H9 (cell line): Measurements from ENCODE around the gene IPO11. TPM values are rescaled to one million over a fixed set of nuclear protein-coding genes. Genes with fewer than 3 reads are reported as not detected.

Experiments
- DNase-seq: peaks from one replicate; pipeline ENCODE4 v3.0.0-alpha.2; 2017
- H2AFZ ChIP-seq: one replicate; pipeline ENCODE4 v1.6.1; 2013; ENCODE audit warnings: mild to moderate bottlenecking, low read length, control low read depth, moderate library complexity
- H2AK5ac ChIP-seq: 2 replicates; pipeline ENCODE4 v1.6.1; 2013; ENCODE audit warnings: low read length, control low read depth, mixed read lengths; ENCODE audit not compliant: insufficient read length
- H2BK120ac ChIP-seq: one replicate; pipeline ENCODE4 v1.6.1; 2013; ENCODE audit warnings: low read depth, mild to moderate bottlenecking, low read length, control low read depth, inconsistent platforms; ENCODE audit not compliant: poor library complexity, severe bottlenecking
- H2BK12ac ChIP-seq: 2 replicates; pipeline ENCODE4 v1.6.1; 2013; ENCODE audit warnings: low read length, control low read depth, mixed read lengths, low read depth; ENCODE audit not compliant: insufficient read length
- H2BK15ac ChIP-seq: 2 replicates; pipeline ENCODE4 v1.6.1; 2013; ENCODE audit warnings: low read depth, low read length, control low read depth
- H2BK20ac ChIP-seq: one replicate; pipeline ENCODE4 v1.6.1; 2013; ENCODE audit warnings: low read depth, mild to moderate bottlenecking, low read length, control low read depth, inconsistent platforms; ENCODE audit not compliant: poor library complexity, severe bottlenecking
- H2BK5ac ChIP-seq: 2 replicates; pipeline ENCODE4 v1.6.1; 2013; ENCODE audit warnings: low read length, control low read depth, mixed read lengths; ENCODE audit not compliant: insufficient read length
- H3K14ac ChIP-seq: 2 replicates; pipeline ENCODE4 v1.6.1; 2013; ENCODE audit warnings: low read length, control low read depth; ENCODE audit not compliant: insufficient read depth
- H3K18ac ChIP-seq: 2 replicates; pipeline ENCODE4 v1.6.1; 2013; ENCODE audit warnings: low read depth, mild to moderate bottlenecking, mixed read lengths, low read length, control low read depth; ENCODE audit not compliant: insufficient read length
- H3K23ac ChIP-seq: 2 replicates; pipeline ENCODE4 v1.6.1; 2013; ENCODE audit warnings: low read length, control low read depth, mixed read lengths, low read depth; ENCODE audit not compliant: insufficient read length
- H3K23me2 ChIP-seq: 2 replicates; pipeline ENCODE4 v1.6.1; 2013; ENCODE audit warnings: low read depth, mild to moderate bottlenecking, mixed read lengths, low read length, control low read depth; ENCODE audit not compliant: insufficient read length, poor library complexity, severe bottlenecking
- H3K27ac ChIP-seq: 2 replicates; pipeline ENCODE4 v1.5.1; 2013; ENCODE audit warnings: low read length, control low read depth, mixed read lengths, low read depth; ENCODE audit not compliant: insufficient read length
- H3K27me3 ChIP-seq: 2 replicates; pipeline ENCODE4 v1.6.1; 2013; ENCODE audit warnings: low read length, control low read depth, inconsistent platforms; ENCODE audit not compliant: insufficient read depth
- H3K4ac ChIP-seq: 2 replicates; pipeline ENCODE4 v1.6.1; 2013; ENCODE audit warnings: low read depth, mild to moderate bottlenecking, control low read depth, inconsistent platforms, low read length, moderate library complexity
- H3K4me1 ChIP-seq: 2 replicates; pipeline ENCODE4 v1.6.1; 2013; ENCODE audit warnings: low read length, control low read depth, inconsistent platforms; ENCODE audit not compliant: insufficient read depth
- H3K4me2 ChIP-seq: 2 replicates; pipeline ENCODE4 v1.6.1; 2013; ENCODE audit warnings: low read length, control low read depth, mixed read lengths; ENCODE audit not compliant: insufficient read length, insufficient read depth
- H3K56ac ChIP-seq: 2 replicates; pipeline ENCODE4 v1.6.1; 2013; ENCODE audit warnings: low read depth, mild to moderate bottlenecking, mixed read lengths, low read length, control low read depth; ENCODE audit not compliant: insufficient read length
- H3K79me1 ChIP-seq: 2 replicates; pipeline ENCODE4 v1.6.1; 2013; ENCODE audit warnings: low read depth, mild to moderate bottlenecking, moderate library complexity, low read length, control low read depth, inconsistent platforms; ENCODE audit not compliant: insufficient read depth, poor library complexity, severe bottlenecking
- H3K79me2 ChIP-seq: 2 replicates; pipeline ENCODE4 v1.6.1; 2013; ENCODE audit warnings: low read length, control low read depth, inconsistent platforms; ENCODE audit not compliant: insufficient read depth
- H3K9ac ChIP-seq: 2 replicates; pipeline ENCODE4 v1.6.1; 2013; ENCODE audit warnings: low read length, control low read depth, mixed read lengths; ENCODE audit not compliant: insufficient read length; ENCODE audit errors: extremely low read depth
- H3K9me3 ChIP-seq: one replicate; pipeline ENCODE4 v1.6.1; 2013; ENCODE audit warnings: low read depth, low read length, inconsistent platforms; ENCODE audit not compliant: control insufficient read depth
- H3T11ph ChIP-seq: one replicate; pipeline ENCODE4 v1.6.1; 2013; ENCODE audit warnings: mild to moderate bottlenecking, low read length, control low read depth, inconsistent platforms
- H4K20me1 ChIP-seq: one replicate; pipeline ENCODE4 v1.6.1; 2013; ENCODE audit not compliant: control insufficient read depth, insufficient read length, insufficient read depth
- H4K5ac ChIP-seq: 2 replicates; pipeline ENCODE4 v1.6.1; 2013; ENCODE audit warnings: low read depth, mild to moderate bottlenecking, mixed read lengths, low read length, control low read depth; ENCODE audit not compliant: insufficient read length
- H4K8ac ChIP-seq: replicated peaks from 2 replicates; pipeline ENCODE4 v1.6.1; 2013; ENCODE audit warnings: low read length, control low read depth, mixed read lengths, low read depth; ENCODE audit not compliant: insufficient read length
- H4K91ac ChIP-seq: 2 replicates; pipeline ENCODE4 v1.6.1; 2013; ENCODE audit warnings: low read depth, mild to moderate bottlenecking, moderate library complexity, mixed read lengths, low read length, control low read depth; ENCODE audit not compliant: insufficient read length
- H3K27ac Mint-ChIP-seq, 3 experiments: 2 replicates in 2 of 3; 3 replicates in 1 of 3; pipeline ENCODE4 v1.8.0; 2020 to 2021; ENCODE audit warnings: mixed read lengths in 3 of 3, mild to moderate bottlenecking in 1 of 3, moderate library complexity in 1 of 3
- H3K27me3 Mint-ChIP-seq: 2 replicates; pipeline ENCODE4 v1.8.0; 2021; ENCODE audit warnings: low read depth, mild to moderate bottlenecking, moderate library complexity, mixed read lengths
- H3K36me3 Mint-ChIP-seq, 3 experiments: 2 replicates in 2 of 3; 3 replicates in 1 of 3; pipeline ENCODE4 v1.8.0; 2020 to 2021; ENCODE audit warnings: low read depth in 3 of 3, mixed read lengths in 3 of 3; ENCODE audit not compliant: insufficient read depth in 1 of 3
- H3K4me1 Mint-ChIP-seq, 2 experiments: 2 replicates each; pipeline ENCODE4 v1.8.0; 2020; ENCODE audit warnings: mixed read lengths in 2 of 2
- H3K4me3 Mint-ChIP-seq, 2 experiments: 2 replicates in 1 of 2; 3 replicates in 1 of 2; pipeline ENCODE4 v1.8.0; 2020 to 2021; ENCODE audit warnings: mild to moderate bottlenecking in 2 of 2, mixed read lengths in 2 of 2, moderate library complexity in 1 of 2
- H3K9me3 Mint-ChIP-seq, 2 experiments: 2 replicates in 1 of 2; 3 replicates in 1 of 2; pipeline ENCODE4 v1.8.0; 2020; ENCODE audit warnings: mild to moderate bottlenecking in 2 of 2, mixed read lengths in 2 of 2, moderate library complexity in 1 of 2
- WGBS: extraction: QIAGEN DNeasy Blood & Tissue Kit; methylation state at CpG from one replicate; pipeline ENCODE4 v1.1.7; 2013; ENCODE audit warnings: missing lambda C conversion rate, low lambda C conversion rate, mixed read lengths; ENCODE audit not compliant: insufficient read length; ENCODE audit errors: extremely low coverage; 5-methylcytosine and 5-hydroxymethylcytosine counted together
- total RNA-seq: library from RNA; stranded (reverse); gene quantifications from 2 replicates; pipeline ENCODE4 v1.2.1, GENCODE V29; 2021
- TF ChIP-seq, protein P1 (sequence below): fragments of 200-600 bp; sonication (generic); conservative IDR thresholded peaks from 3 replicates; pipeline ENCODE4 v1.8.0; 2021; ENCODE audit warnings: antibody characterized with exemption, mild to moderate bottlenecking

Gene IPO11
- total RNA-seq, 1 experiment from 2014 or later, result 63.0 TPM

DNA sequence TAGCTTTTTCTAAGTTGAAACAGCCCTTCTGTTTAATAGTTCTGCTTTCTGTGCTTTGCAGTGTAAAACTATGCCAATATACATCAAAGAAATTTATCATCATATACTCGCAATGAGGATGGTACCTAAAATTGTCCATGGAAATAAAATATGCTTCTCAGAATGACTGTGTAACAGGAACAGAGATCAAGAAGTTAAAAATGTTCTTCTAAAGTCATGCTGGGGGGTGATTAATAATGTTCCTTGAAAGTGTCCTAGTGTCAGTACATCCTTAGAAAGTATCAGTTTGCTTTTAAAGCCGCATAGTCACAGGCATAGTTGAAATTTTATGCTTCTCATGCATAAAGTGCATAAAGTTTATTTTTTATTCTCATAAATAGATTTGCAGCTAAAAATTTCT is 162.0 kb downstream of the IPO11 start:
- H3K18ac ChIP-seq, result no peak overlapping the region
- no CpG with 5 or more reads among the region's 2 CpGs for WGBS

More for the DNA sequence above, 162.0 kb downstream of the IPO11 start:
- no peak overlapping the region for H4K8ac ChIP-seq
- H3T11ph ChIP-seq, result no peak overlapping the region
- H3K4me1 ChIP-seq, result no peaks in the 10 kb centered on the region
- peaks cover 2 to 3% of the 10 kb centered on the region in 2 experiments; a peak in 2 of 4 replicates for H3K4me1 Mint-ChIP-seq
- no peak overlapping the region for H3K14ac ChIP-seq
- H2AFZ ChIP-seq, result no peak overlapping the region
- H2BK20ac ChIP-seq, result no peak overlapping the region
- no peak overlapping the region for H3K4me2 ChIP-seq
- H3K23ac ChIP-seq, result no peak overlapping the region
- H3K27ac ChIP-seq, result no peak overlapping the region
- no peak overlapping the region for H2BK12ac ChIP-seq
- no peak overlapping the region for H3K56ac ChIP-seq
- no peak overlapping the region for H2BK15ac ChIP-seq
- no peaks in the 10 kb centered on the region; a peak in 1 of 7 replicates for H3K36me3 Mint-ChIP-seq
- H4K20me1 ChIP-seq, result no peaks in the 10 kb centered on the region
- no peak for DNase-seq
- no peak overlapping the region for H2AK5ac ChIP-seq
- no peaks in the 10 kb centered on the region for H3K9me3 ChIP-seq
- H3K4ac ChIP-seq, result no peak overlapping the region
- no peaks in the 10 kb centered on the region for H3K79me2 ChIP-seq
- no peaks in the 10 kb centered on the region for H3K27me3 Mint-ChIP-seq
- H2BK120ac ChIP-seq, result no peak overlapping the region
- no peaks in the 10 kb centered on the region for H3K27me3 ChIP-seq
- H3K23me2 ChIP-seq, result no peaks in the 10 kb centered on the region
- no peak overlapping the region for H3K4me3 Mint-ChIP-seq
- H2BK5ac ChIP-seq, result no peak overlapping the region
- no peak overlapping the region for H3K9ac ChIP-seq
- TF ChIP-seq, protein P1, sequence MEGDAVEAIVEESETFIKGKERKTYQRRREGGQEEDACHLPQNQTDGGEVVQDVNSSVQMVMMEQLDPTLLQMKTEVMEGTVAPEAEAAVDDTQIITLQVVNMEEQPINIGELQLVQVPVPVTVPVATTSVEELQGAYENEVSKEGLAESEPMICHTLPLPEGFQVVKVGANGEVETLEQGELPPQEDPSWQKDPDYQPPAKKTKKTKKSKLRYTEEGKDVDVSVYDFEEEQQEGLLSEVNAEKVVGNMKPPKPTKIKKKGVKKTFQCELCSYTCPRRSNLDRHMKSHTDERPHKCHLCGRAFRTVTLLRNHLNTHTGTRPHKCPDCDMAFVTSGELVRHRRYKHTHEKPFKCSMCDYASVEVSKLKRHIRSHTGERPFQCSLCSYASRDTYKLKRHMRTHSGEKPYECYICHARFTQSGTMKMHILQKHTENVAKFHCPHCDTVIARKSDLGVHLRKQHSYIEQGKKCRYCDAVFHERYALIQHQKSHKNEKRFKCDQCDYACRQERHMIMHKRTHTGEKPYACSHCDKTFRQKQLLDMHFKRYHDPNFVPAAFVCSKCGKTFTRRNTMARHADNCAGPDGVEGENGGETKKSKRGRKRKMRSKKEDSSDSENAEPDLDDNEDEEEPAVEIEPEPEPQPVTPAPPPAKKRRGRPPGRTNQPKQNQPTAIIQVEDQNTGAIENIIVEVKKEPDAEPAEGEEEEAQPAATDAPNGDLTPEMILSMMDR, result no peak
- no peak overlapping the region for H4K91ac ChIP-seq
- H4K5ac ChIP-seq, result no peak overlapping the region
- no peaks in the 10 kb centered on the region for H3K9me3 Mint-ChIP-seq
- H3K27ac Mint-ChIP-seq, result no peak overlapping the region
- H3K79me1 ChIP-seq, result no peaks in the 10 kb centered on the region
